Stimulated activated memory B cell treated with anti-CD40 and anti-IgM and Interleukin-4, amounts not matched to agents 10 μg/mL and 1 μg/mL and 100 μg/mL, for 72 hours (primary cell): ENCODE results near the gene CCL21.
"Not testable (repeated sequence)": the region's sequence is repeated elsewhere in the genome, so short reads cannot be mapped to it uniquely, and the experiment has no call there.

Experiments
- ATAC-seq: fragments of 150-1000 bp; cut with Tn5 transposase; 2 replicates; pipeline ENCODE4 v1.10.0; 2021
- H3K27ac Mint-ChIP-seq: one replicate; pipeline ENCODE4 v1.8.0; 2022; ENCODE audit warnings: mild to moderate bottlenecking, mixed read lengths
- H3K27me3 Mint-ChIP-seq: one replicate; pipeline ENCODE4 v1.8.0; 2022; ENCODE audit warnings: mixed read lengths
- H3K36me3 Mint-ChIP-seq: one replicate; pipeline ENCODE4 v1.8.0; 2022; ENCODE audit warnings: mixed read lengths
- H3K4me1 Mint-ChIP-seq: one replicate; pipeline ENCODE4 v1.8.0; 2022; ENCODE audit warnings: mixed read lengths
- H3K4me3 Mint-ChIP-seq: one replicate; pipeline ENCODE4 v1.8.0; 2022; ENCODE audit warnings: mild to moderate bottlenecking, moderate library complexity, mixed read lengths
- H3K9me3 Mint-ChIP-seq: one replicate; pipeline ENCODE4 v1.8.0; 2022; ENCODE audit warnings: mixed read lengths

Gene CCL21, protein sequence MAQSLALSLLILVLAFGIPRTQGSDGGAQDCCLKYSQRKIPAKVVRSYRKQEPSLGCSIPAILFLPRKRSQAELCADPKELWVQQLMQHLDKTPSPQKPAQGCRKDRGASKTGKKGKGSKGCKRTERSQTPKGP

DNA sequence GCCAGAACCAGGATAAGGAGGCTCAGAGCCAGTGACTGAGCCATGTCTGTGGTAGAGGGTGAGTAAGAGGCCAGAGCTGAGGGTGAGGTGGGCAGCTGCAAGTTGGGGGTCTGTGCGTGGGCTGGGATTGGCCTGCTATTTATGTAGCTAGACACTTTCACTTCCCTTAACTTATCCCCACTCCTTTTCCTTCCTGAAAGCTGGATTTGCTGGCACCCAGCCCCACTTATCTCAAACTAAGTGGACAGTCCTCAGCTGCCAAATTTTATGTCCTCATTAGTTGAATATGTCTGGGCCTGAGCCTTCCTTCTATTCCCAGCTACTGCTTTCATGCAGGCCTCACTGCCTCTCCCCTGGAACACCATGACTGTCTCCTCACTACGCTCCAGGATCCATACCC, at the start of gene CCL21:
Gene CCL21 (minus strand): TSS at position 114 of the 400 bp plus-strand sequence. CDS start 70 bp downstream, at position 44.
- Mint-ChIP-seq H3K4me3 (no peak within 1 kb of the TSS), H3K9me3 (no peaks in the 10 kb centered on the region), H3K27ac (no peak within 1 kb of the TSS), H3K4me1 (peaks cover 15% of the 10 kb centered on the region), H3K36me3 (no peaks in the 10 kb centered on the region), H3K27me3 (peaks cover 47% of the 10 kb centered on the region)
- no peak for ATAC-seq

DNA sequence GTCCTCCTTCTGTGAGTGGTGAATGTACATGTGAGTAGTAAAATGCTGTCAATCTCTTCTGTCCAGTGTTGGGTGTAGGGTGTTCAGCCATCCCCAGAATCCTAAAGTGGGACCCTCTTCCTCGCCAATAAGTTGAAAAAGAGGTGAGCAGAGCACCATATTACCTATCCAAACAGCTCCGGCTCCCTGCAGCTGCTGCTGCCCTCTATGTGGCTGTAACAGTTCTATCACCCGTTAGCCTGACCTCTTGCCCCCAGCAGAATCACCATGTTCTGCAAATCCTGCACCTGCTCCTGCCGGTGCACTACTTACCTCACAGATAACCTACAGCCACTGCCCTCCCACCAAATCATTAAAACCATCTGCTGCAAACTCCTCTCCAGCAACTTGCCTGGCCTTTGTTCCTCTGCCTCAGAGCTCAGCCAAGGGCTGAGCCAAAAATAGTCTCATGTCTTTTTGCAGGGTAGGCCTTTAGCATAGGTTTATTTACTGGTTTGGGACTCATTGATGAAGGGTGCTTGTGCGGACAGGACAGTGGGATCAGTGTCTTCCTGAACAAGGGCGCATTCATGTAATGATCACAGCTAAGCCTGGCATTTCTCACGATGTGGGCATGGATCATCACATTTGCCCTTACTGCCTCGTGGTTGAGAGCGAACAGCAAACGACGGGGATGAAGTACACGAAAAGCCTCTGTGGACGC, 49.6 kb upstream of the CCL21 start:
- Mint-ChIP-seq H3K4me1 (peaks cover 2% of the 10 kb centered on the region), H3K4me3 (no peak overlapping the region), H3K27me3 (peaks cover 52% of the 10 kb centered on the region), H3K9me3 (no peaks in the 10 kb centered on the region), H3K36me3 (no peaks in the 10 kb centered on the region), H3K27ac (no peak overlapping the region)
- no peak for ATAC-seq

DNA sequence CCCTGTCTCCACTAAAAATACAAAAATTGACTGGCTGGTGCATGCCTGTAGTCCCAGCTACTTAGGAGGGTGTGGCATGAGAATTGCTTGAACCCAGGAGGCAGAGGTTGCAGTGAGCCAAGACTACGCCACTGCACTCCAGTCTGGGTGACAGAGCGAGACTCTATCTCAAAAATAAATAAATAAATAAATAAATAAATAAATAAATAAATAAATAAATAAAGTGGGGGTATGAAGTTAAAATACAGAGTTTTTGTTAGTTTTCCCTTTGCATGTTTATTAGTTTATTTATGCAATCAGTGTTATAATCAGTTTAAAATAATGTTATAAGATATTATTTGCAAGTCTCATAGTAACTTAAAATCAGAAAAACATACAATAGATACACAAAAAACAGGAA, 40.4 kb upstream of the CCL21 start:
- not testable (repeated sequence) for H3K27ac Mint-ChIP-seq, H3K9me3 Mint-ChIP-seq, ATAC-seq, H3K4me3 Mint-ChIP-seq, H3K4me1 Mint-ChIP-seq, H3K36me3 Mint-ChIP-seq
- peaks cover 67% of the 10 kb centered on the region for H3K27me3 Mint-ChIP-seq

DNA sequence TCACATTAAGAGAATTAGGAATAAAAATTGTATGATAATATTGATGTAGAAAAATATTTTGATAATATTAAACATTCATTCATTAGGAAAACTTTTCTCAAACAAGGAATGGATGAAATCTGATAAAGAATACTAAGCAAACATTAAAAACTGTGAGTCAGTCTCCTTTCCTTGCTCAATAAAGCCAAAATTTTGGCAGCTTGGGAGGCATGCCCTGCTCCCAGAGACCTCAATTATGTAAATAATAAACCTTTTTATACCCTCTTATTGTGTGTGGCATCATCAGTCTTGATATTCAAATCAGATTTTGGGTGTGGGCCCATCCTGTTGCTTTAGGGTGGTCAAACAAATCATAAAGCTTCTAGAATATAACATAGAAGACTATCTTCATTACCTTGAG, 36.6 kb upstream of the CCL21 start:
- Mint-ChIP-seq H3K4me3 (no peak overlapping the region), H3K27ac (no peak overlapping the region), H3K9me3 (peaks cover 2% of the 10 kb centered on the region), H3K4me1 (no peaks in the 10 kb centered on the region), H3K36me3 (no peaks in the 10 kb centered on the region), H3K27me3 (peaks cover 78% of the 10 kb centered on the region)
- ATAC-seq, result no peak

DNA sequence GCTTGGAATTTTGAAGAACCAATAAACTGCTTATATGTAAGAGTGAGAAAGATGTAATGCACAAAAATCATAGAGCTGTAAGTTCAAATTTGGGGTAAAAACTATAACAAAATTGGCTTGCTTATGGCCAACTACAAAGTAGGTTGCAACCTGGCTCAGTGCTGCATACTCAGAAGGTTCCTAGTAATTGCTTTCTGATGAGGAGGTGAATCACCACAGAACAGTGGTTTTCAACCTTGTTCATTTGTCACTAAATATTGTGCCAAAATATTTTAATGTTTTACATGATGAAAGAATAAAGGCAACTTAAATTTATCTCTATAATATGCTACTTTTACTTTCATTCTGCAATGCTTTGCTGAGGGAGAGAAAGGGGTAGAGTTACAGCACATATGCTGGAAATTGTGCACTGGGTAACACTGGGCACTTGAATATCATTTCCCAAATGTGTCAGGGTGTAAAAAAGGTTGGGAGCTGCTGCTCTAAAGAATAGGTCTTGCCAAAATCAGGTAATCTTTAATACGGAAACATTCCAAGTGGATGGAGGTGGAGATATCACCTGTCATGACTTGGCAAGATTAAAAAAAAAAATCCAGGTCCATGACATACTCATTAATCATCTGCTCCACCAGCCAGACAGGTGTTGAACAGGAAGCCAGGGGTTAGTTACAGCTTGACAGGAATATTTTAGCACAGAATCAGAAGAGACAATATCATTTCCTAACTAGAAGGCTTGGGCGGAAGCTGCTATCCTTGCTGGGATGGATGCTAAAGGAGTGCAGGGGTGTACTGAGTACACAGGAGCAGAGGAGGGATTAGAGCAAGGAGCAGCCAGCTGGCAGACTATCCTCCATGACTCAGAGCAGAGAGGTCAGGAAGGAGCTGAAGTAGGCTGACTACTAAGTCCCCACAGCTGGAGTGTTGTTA, 34.6 kb upstream of the CCL21 start:
- Mint-ChIP-seq H3K36me3 (no peaks in the 10 kb centered on the region), H3K4me3 (no peak overlapping the region), H3K27ac (no peak overlapping the region), H3K9me3 (peaks cover 5% of the 10 kb centered on the region), H3K4me1 (no peaks in the 10 kb centered on the region), H3K27me3 (peaks cover 76% of the 10 kb centered on the region)
- ATAC-seq, result no peak

DNA sequence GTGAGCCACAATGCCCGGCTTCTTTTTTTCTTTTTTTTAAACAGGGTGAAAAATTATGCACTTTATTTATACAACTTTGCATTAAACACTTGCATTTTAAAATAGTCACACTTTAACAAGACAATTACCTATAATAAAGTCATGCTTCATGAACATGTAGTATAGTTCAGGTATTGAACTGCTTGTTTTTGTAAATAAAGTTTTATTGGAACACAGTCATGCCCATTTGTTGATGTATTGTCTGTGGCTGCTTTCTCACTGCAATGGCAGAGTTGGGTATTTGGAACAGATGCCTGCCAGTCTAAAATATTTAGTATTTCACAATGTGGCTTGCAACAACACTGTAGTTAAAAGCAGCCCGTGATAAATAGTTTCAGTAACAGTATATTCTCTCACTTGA, 32.8 kb upstream of the CCL21 start:
- Mint-ChIP-seq H3K36me3 (no peaks in the 10 kb centered on the region), H3K9me3 (peaks cover 5% of the 10 kb centered on the region), H3K4me1 (no peaks in the 10 kb centered on the region), H3K4me3 (no peak overlapping the region), H3K27me3 (peaks cover 72% of the 10 kb centered on the region), H3K27ac (no peak overlapping the region)
- no peak for ATAC-seq

DNA sequence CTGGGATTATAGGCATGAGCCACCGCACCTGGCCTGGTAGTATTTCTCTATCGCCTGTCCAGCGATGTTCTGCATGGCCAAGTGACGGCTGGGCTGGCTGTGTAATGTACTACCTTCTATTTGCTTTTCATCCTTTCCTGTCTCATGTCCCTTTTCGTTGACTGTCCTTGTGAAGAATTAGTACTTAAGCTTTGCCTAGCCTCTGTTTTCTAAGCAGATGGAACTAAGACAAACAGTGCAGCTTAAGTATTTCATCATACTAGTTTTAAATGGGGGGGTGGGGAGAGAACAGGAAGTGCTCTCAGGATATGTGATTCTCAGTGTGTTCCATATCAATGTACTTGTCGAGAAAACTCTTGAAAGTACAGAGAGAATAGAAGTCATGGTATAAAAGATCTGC, 31.7 kb upstream of the CCL21 start:
- ATAC-seq, result no peak
- peaks cover 71% of the 10 kb centered on the region for H3K27me3 Mint-ChIP-seq
- no peak overlapping the region for H3K27ac Mint-ChIP-seq
- H3K36me3 Mint-ChIP-seq, result no peaks in the 10 kb centered on the region
- H3K4me3 Mint-ChIP-seq, result no peak overlapping the region
- H3K4me1 Mint-ChIP-seq, result no peaks in the 10 kb centered on the region
- peaks cover 3% of the 10 kb centered on the region for H3K9me3 Mint-ChIP-seq

DNA sequence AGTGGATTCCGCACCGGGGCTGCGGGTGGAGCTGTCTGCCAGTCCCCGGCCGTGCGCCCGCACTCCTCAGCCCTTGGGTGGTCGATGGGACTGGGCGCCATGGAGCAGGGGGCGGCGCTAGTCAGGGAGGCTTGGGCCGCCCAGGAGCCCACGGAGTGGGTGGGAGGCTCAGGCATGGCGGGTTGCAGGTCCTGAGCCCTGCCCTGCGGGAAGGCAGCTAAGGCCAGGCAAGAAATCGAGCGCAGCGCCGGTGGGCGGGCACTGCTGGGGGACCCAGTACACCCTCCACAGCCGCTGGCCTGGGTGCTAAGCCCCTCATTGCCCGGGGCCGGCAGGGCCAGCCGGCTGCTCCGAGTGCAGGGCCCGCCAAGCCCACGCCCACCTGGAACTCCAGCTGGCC, 30.2 kb upstream of the CCL21 start:
- not testable (repeated sequence) for H3K36me3 Mint-ChIP-seq, ATAC-seq, H3K4me3 Mint-ChIP-seq, H3K4me1 Mint-ChIP-seq, H3K27ac Mint-ChIP-seq, H3K9me3 Mint-ChIP-seq
- H3K27me3 Mint-ChIP-seq, result peaks cover 69% of the 10 kb centered on the region

DNA sequence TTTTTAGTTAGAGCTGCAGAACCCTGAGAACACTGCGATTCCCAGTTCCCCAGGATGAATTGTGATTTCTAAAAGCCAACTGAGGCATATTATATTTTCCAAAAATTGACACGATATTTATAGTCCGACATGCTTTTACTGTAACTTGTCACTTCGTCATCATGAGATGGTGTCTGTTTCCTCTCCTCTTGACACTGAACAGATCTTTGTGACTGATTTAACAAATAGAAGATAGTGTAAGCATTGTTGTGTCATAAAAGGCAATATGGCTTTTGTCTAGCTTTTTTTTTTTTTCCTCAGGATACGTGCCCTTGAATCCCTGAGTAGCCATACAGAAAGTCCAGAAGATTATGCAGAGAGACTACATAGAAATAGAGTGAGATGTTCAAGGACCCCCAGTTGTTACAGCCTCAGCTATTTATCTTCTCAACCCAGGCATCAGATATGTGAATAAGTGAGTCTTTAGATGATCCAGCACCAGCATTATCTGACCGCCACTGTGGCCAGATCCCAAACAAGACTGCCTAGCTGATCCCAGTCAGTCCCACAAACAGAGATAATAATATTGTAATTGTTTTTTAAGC, 27.8 kb upstream of the CCL21 start:
- H3K36me3 Mint-ChIP-seq, result no peaks in the 10 kb centered on the region
- no peak for ATAC-seq
- no peak overlapping the region for H3K27ac Mint-ChIP-seq
- no peaks in the 10 kb centered on the region for H3K4me1 Mint-ChIP-seq
- H3K4me3 Mint-ChIP-seq, result no peak overlapping the region
- peaks cover 3% of the 10 kb centered on the region for H3K9me3 Mint-ChIP-seq
- H3K27me3 Mint-ChIP-seq, result peaks cover 53% of the 10 kb centered on the region

DNA sequence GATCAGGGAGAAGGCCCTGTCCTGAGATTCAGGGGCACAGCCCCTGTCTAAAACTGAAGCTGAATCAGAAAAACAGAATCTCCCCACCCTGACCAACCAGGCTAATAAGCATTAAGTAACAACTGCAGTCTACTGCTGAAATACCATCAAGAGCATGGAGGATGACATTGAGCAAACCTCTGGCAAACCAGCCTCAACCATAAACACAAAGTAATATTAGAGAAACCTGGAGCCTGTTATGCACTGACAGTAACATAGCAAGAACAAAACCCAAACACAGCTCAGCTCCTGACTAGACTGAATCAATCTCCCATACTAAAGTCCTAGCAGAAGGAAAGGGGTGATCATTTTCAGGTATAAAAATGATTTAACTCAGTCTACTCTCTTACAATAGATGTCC, 24.8 kb upstream of the CCL21 start:
- H3K4me1 Mint-ChIP-seq, result no peaks in the 10 kb centered on the region
- peaks cover 37% of the 10 kb centered on the region for H3K27me3 Mint-ChIP-seq
- H3K36me3 Mint-ChIP-seq, result no peaks in the 10 kb centered on the region
- no peak overlapping the region for H3K4me3 Mint-ChIP-seq
- H3K9me3 Mint-ChIP-seq, result no peaks in the 10 kb centered on the region
- no peak for ATAC-seq
- H3K27ac Mint-ChIP-seq, result no peak overlapping the region

DNA sequence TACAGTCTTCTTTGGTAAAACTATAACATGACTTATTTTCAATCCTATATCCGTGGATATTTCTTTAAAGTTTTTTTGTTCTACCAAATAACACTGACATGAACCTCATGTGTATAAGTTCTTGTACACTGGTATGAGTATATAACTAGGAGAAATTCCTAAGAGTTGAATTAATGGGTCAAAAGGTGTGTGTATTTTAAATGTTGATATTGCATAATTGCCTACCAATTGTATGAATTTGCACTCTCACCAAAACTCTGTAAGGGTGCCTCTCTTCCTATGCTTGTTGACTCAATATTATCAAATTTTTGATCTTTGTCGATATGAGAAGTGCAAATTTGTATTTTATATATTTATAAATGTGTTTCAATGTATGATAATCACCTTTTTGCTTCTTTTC, 22.9 kb upstream of the CCL21 start:
- no peaks in the 10 kb centered on the region for H3K4me1 Mint-ChIP-seq
- no peaks in the 10 kb centered on the region for H3K9me3 Mint-ChIP-seq
- no peak overlapping the region for H3K27ac Mint-ChIP-seq

DNA sequence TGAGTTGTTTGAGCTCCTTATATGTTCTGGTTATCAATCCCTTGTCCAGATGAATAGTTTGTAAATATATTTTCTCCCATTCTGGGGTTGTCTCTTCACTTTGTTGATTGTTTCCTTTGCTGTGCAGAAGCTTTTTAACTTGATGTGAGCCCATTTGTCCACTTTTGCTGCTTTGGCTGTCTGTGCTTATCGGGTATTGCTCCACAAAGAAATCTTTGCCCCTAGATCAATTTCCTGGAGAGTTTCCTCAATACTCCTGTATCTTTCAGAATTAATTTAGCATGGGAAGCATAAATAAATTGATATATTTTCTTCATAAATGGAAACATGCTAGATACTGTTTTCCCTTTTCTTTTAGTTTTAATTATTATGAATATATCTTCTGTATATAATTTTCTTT, 22.5 kb upstream of the CCL21 start:
- ATAC-seq, result no peak
- peaks cover 25% of the 10 kb centered on the region for H3K27me3 Mint-ChIP-seq
- H3K4me1 Mint-ChIP-seq, result no peaks in the 10 kb centered on the region

More for the DNA sequence above, 22.9 kb upstream of the CCL21 start:
- H3K4me3 Mint-ChIP-seq, result no peak overlapping the region
- no peak for ATAC-seq
- no peaks in the 10 kb centered on the region for H3K36me3 Mint-ChIP-seq
- H3K27me3 Mint-ChIP-seq, result peaks cover 29% of the 10 kb centered on the region

DNA sequence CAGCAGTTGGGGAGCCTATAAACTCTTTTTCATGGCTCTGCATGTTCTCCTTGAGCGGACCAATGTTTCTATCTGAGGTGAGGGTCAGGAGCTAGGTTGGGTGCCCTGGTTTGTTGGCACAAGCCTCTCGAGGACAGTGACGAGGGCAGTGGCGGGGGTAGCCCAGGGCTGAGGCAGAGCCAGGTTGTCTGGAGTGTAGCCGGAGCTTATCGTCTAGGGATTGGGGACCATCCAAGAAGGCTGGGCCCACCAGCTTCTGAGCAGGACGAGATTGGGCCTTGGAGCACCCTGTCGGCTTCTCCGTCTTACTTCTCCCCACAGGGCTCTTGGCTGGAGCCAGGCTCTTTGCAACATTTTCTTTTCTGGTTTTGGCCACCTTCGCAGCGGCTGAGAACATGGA, 13.2 kb upstream of the CCL21 start:
- H3K4me3 Mint-ChIP-seq, result no peak overlapping the region
- no peak overlapping the region for H3K27ac Mint-ChIP-seq
- H3K4me1 Mint-ChIP-seq, result peaks cover under 1% of the 10 kb centered on the region
- no peaks in the 10 kb centered on the region for H3K27me3 Mint-ChIP-seq
- H3K9me3 Mint-ChIP-seq, result no peaks in the 10 kb centered on the region
- no peak for ATAC-seq
- H3K36me3 Mint-ChIP-seq, result no peaks in the 10 kb centered on the region

More for the DNA sequence above, 22.5 kb upstream of the CCL21 start:
- Mint-ChIP-seq H3K4me3 (no peak overlapping the region), H3K9me3 (no peaks in the 10 kb centered on the region), H3K36me3 (no peaks in the 10 kb centered on the region), H3K27ac (no peak overlapping the region)

DNA sequence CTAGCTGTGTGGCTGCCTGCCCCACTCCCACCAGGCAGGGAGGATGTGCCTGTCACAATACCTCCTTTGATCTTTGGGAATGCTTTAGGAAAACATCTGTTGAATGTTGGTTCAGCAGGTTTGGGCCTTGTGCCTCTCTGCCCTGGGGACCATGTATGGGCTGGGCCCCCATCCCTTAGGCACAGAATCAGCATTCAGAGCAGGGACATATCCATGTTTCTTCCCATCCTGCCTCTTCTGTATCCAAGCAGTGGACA, 9.8 kb upstream of the CCL21 start:
- H3K27ac Mint-ChIP-seq, ATAC-seq, H3K9me3 Mint-ChIP-seq, H3K4me1 Mint-ChIP-seq, H3K4me3 Mint-ChIP-seq, H3K36me3 Mint-ChIP-seq, H3K27me3 Mint-ChIP-seq: not testable (repeated sequence)

DNA sequence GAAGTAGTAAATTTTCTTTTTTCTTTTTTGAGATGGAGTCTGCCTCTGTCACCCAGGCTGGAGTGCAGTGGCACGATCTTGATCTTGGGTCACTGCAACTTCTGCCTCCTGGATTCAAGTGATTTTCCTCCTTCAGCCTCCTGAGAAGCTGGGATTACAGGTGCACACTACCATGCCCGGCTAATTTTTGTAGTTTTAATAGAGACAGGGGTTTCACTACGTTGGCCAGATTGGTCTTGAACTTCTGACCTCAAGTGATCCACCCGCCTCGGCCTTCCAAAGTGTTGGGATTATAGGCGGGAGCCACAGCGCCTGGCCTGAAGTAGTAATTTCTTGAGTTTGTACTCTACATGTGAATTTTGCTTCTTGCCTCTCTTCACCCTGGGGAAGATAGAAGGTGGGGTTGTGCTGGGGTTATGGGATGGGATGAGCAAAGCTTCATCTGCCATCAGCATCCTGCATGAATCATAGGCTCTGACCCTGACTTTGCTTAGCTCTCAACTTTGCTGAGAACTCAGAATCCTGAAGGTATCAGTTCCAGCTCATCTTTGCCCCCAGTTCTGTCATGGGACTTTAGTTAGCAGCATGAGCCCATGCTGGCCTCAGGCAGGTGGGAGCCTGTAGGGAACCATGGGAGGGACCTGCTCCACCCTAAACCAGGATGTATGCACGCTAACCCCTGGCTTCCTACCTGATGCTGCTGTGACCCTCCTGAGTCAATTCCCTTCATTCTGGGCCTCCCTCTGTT, 9.3 kb upstream of the CCL21 start:
- H3K27ac Mint-ChIP-seq, result no peak overlapping the region
- peaks cover 12% of the 10 kb centered on the region for H3K27me3 Mint-ChIP-seq
- H3K36me3 Mint-ChIP-seq, result no peaks in the 10 kb centered on the region
- H3K4me3 Mint-ChIP-seq, result no peak overlapping the region
- H3K4me1 Mint-ChIP-seq, result peaks cover 6% of the 10 kb centered on the region
- no peak for ATAC-seq
- no peaks in the 10 kb centered on the region for H3K9me3 Mint-ChIP-seq
